Endothelial cell of umbilical vein (primary cell): ENCODE data around the gene METTL25. TPM values are rescaled to one million over a fixed set of nuclear protein-coding genes. Genes with fewer than 3 reads are reported as not detected.

ENCODE experiments used
- BruUV-seq: library from RNA; stranded (reverse); fragments of 400-500 nt; replicated peaks from 2 replicates; lab custom pipeline; 2021; lab: Mats Ljungman, UMichigan
- CTCF ChIA-PET: fragments of 300-600, 350-600 bp; sonication (Branson Sonifier 250); formaldehyde crosslinking; loops from one replicate; lab custom pipeline; 2021; ENCODE audit warnings: antibody characterized with exemption, inconsistent platforms; lab: Charles Lee
- POLR2A ChIA-PET: fragments of 300-600, 350-600 bp; sonication (Branson Sonifier 250); formaldehyde crosslinking; loops from one replicate; lab custom pipeline; 2021; ENCODE audit warnings: antibody characterized with exemption, inconsistent platforms; lab: Charles Lee
- DNase-seq: peaks from one replicate; pipeline ENCODE4 v3.0.0-alpha.2; 2011; ENCODE audit warnings: low read depth, low spot score
- FAIRE-seq: peaks from 2 replicates; lab custom pipeline; 2011; peaks lifted over from hg19 to GRCh38; lab: Jason Lieb, UNC
- H2AFZ ChIP-seq: 2 replicates; pipeline ENCODE4 v1.6.0; 2012; ENCODE audit warnings: low read depth, low read length, control low read depth, inconsistent platforms
- H3K27ac ChIP-seq: 2 replicates; pipeline ENCODE4 v1.5.1; 2011; ENCODE audit warnings: low read depth, mild to moderate bottlenecking, control low read depth, low read length, moderate library complexity; ENCODE audit not compliant: insufficient read depth
- H3K27me3 ChIP-seq, 2 experiments: 2 replicates each; pipeline versions ENCODE4 v1.6.0 to v1.6.1; 2011; ENCODE audit warnings: low read length in 2 of 2, mixed read lengths in 1 of 2; ENCODE audit not compliant: control insufficient read depth in 2 of 2, insufficient read depth in 2 of 2
- H3K36me3 ChIP-seq, 2 experiments: 2 replicates in 1 of 2; 3 replicates in 1 of 2; pipeline ENCODE4 v1.5.1; 2011; ENCODE audit warnings: low read length in 2 of 2, mild to moderate bottlenecking in 1 of 2, moderate library complexity in 1 of 2; ENCODE audit not compliant: control insufficient read depth in 2 of 2, insufficient read depth in 2 of 2; ENCODE audit errors: extremely low read depth in 1 of 2
- H3K4me1 ChIP-seq: 3 replicates; pipeline ENCODE4 v1.5.1; 2011; ENCODE audit warnings: mild to moderate bottlenecking, low read length; ENCODE audit not compliant: control insufficient read depth, insufficient read depth; ENCODE audit errors: extremely low read depth
- H3K4me2 ChIP-seq: 2 replicates; pipeline ENCODE4 v1.6.1; 2011; ENCODE audit warnings: low read length, control low read depth, mixed read lengths; ENCODE audit not compliant: insufficient read depth
- H3K4me3 ChIP-seq, 3 experiments: fragments of 200-600 bp in 1 of 3; sonication (generic), shearing (Covaris generic) in 1 of 3; replicated peaks in 1 of 3; 2 replicates each; pipeline ENCODE4 v1.5.1; 2011 to 2016; ENCODE audit warnings: control low read depth in 3 of 3, low read length in 3 of 3, mild to moderate bottlenecking in 2 of 3, inconsistent platforms in 1 of 3, low read depth in 1 of 3, moderate library complexity in 1 of 3; ENCODE audit not compliant: insufficient read depth in 1 of 3
- H3K79me2 ChIP-seq: 2 replicates; pipeline ENCODE4 v1.6.0; 2012; ENCODE audit warnings: low read length, inconsistent platforms; ENCODE audit not compliant: control insufficient read depth, insufficient read depth
- H3K9ac ChIP-seq: replicated peaks from 2 replicates; pipeline ENCODE3; 2011; ENCODE audit warnings: low read length, control low read depth; ENCODE audit not compliant: insufficient read depth; ENCODE audit errors: extremely low read depth
- H3K9me1 ChIP-seq: replicated peaks from 3 replicates; pipeline ENCODE4 v1.6.0; 2011; ENCODE audit warnings: mild to moderate bottlenecking, low read length; ENCODE audit not compliant: control insufficient read depth, insufficient read depth; ENCODE audit errors: extremely low read depth
- H3K9me3 ChIP-seq: replicated peaks from 2 replicates; pipeline ENCODE4 v1.5.1; 2012; ENCODE audit warnings: low read length, inconsistent platforms; ENCODE audit not compliant: control insufficient read depth, insufficient read depth
- H4K20me1 ChIP-seq: replicated peaks from 2 replicates; pipeline ENCODE3; 2011; ENCODE audit warnings: mild to moderate bottlenecking, low read length; ENCODE audit not compliant: control insufficient read depth, insufficient read depth; ENCODE audit errors: extremely low read depth
- EZH2 ChIP-seq: IDR thresholded peaks from 2 replicates; pipeline ENCODE4 v1.6.1; 2012; ENCODE audit warnings: borderline replicate concordance, low read depth, mild to moderate bottlenecking, moderate library complexity, low read length, inconsistent platforms; ENCODE audit not compliant: severe bottlenecking
- FOS ChIP-seq: IDR thresholded peaks from 2 replicates; pipeline ENCODE4 v1.6.1; 2011; ENCODE audit warnings: mild to moderate bottlenecking, low read length, moderate library complexity, borderline replicate concordance; ENCODE audit not compliant: insufficient read depth
- GATA2 ChIP-seq: IDR thresholded peaks from 2 replicates; pipeline ENCODE4 v1.7.0; 2011; ENCODE audit warnings: low read depth, mild to moderate bottlenecking, moderate library complexity, mixed read lengths, low read length; ENCODE audit not compliant: insufficient read length, insufficient read depth
- JUN ChIP-seq: IDR thresholded peaks from 2 replicates; pipeline ENCODE4 v1.6.1; 2011; ENCODE audit warnings: borderline replicate concordance, low read depth; ENCODE audit not compliant: insufficient read length, insufficient read depth
- MYC ChIP-seq: IDR thresholded peaks from one replicate; pipeline ENCODE4 v1.6.1; 2011; ENCODE audit warnings: mild to moderate bottlenecking, low read depth, low read length
- POLR2A ChIP-seq: IDR thresholded peaks from 2 replicates; pipeline ENCODE4 v1.6.1; 2012; ENCODE audit warnings: low read depth, mild to moderate bottlenecking, control low read depth, low read length
- POLR2AphosphoS5 ChIP-seq: IDR thresholded peaks from 2 replicates; pipeline ENCODE4 v1.6.1; 2012; ENCODE audit warnings: low read depth, mild to moderate bottlenecking, control low read depth, low read length, moderate library complexity; ENCODE audit not compliant: insufficient read depth
- dilution Hi-C: fragments of 300-500 bp; cut with MboI; formaldehyde crosslinking; loops from one replicate; pipeline ENCODE4 v1.15.0; 2019; ENCODE audit warnings: low sequenced_read_pairs; ENCODE audit not compliant: extremely low pct_ligation_motif_present
- intact Hi-C: fragments of 100-400 bp; cut with micrococcal nuclease; formaldehyde crosslinking; loops from one replicate; pipeline ENCODE4 v1.10.0; 2022
- polyA plus RNA-seq, 4 experiments: library from polyadenylated mRNA; depleted of rRNA in 3 of 4; stranded (reverse) in 3 of 4; unstranded in 1 of 4; fragments of >200 nt; gene quantifications; 2 replicates each; pipeline versions ENCODE4 v1.2.1 to v1.2.3, GENCODE V29; 2011 to 2012; ENCODE audit warnings: missing spikeins in 1 of 4
- total RNA-seq: library from RNA; stranded (reverse); gene quantifications from 2 replicates; pipeline ENCODE4 v1.2.3, GENCODE V29; 2021
- TF ChIP-seq, protein P1 (sequence below), 2 donors: IDR thresholded peaks; 1 replicate in 1 of 2; 2 replicates in 1 of 2; pipeline ENCODE4 v1.5.1; 2011; ENCODE audit warnings: low read length in 2 of 2, mild to moderate bottlenecking in 2 of 2, moderate library complexity in 2 of 2, control low read depth in 1 of 2, inconsistent platforms in 1 of 2, low read depth in 1 of 2; ENCODE audit not compliant: insufficient read depth in 1 of 2; ENCODE audit errors: extremely low read depth in 1 of 2
- TF ChIP-seq, protein P2 (sequence below): IDR thresholded peaks from 2 replicates; pipeline ENCODE4 v1.6.1; 2011; ENCODE audit not compliant: insufficient read depth, insufficient read length

Gene METTL25
- total and polyA plus RNA-seq, 2 donors (not counting 3 experiments of a cell fraction or from before 2014, with no cell fraction given): 6.5 to 8.5 TPM

DNA sequence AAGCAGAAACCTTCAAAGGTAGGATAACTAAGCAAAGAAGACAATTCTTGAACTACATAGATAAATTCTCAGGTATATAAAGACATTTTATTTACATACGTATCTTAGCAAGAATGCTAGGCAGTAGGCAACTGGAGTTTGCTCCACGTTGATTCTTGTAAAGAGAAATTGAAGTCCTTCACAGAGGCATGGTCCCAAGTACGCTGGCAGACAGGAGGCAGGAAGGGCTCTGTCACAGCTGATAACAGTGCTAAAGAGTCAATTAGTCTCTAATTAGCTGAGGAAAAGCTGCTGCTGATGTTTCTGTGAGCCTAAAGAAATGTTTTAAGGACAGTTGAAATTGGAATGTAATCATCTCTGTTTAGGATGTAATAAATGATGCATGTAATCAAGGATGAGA is 146.8 kb downstream of the METTL25 start:
- H3K9me3 ChIP-seq: no peaks in the 10 kb centered on the region
- no peaks in the 10 kb centered on the region for H3K79me2 ChIP-seq
- FAIRE-seq: no peak
- no peak overlapping the region for H3K9ac ChIP-seq
- H3K4me3 ChIP-seq: no peak overlapping the region
- H2AFZ ChIP-seq: peak overlapping the region; percentile 13
- intact Hi-C loops: no loop called here
- H3K27ac ChIP-seq: no peak overlapping the region
- dilution Hi-C loops: no loop called here
- no peak overlapping the region for H3K4me2 ChIP-seq
- POLR2A ChIA-PET: no interaction called here
- peaks cover 11% of the 10 kb centered on the region for H3K4me1 ChIP-seq
- no peaks in the 10 kb centered on the region for H3K9me1 ChIP-seq
- no TSS peak for BruUV-seq
- TF ChIP-seq POLR2AphosphoS5 (no peak), JUN (no peak), FOS (no peak), GATA2 (no peak), POLR2A (no peak), MYC (no peak), EZH2 (no peak)
- TF ChIP-seq, protein P1, sequence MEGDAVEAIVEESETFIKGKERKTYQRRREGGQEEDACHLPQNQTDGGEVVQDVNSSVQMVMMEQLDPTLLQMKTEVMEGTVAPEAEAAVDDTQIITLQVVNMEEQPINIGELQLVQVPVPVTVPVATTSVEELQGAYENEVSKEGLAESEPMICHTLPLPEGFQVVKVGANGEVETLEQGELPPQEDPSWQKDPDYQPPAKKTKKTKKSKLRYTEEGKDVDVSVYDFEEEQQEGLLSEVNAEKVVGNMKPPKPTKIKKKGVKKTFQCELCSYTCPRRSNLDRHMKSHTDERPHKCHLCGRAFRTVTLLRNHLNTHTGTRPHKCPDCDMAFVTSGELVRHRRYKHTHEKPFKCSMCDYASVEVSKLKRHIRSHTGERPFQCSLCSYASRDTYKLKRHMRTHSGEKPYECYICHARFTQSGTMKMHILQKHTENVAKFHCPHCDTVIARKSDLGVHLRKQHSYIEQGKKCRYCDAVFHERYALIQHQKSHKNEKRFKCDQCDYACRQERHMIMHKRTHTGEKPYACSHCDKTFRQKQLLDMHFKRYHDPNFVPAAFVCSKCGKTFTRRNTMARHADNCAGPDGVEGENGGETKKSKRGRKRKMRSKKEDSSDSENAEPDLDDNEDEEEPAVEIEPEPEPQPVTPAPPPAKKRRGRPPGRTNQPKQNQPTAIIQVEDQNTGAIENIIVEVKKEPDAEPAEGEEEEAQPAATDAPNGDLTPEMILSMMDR (IDR thresholded peaks at IDR 0.05; ENCODE audit: extremely low read depth in 1 of 2, insufficient read depth in 1 of 2, low read depth in 1 of 2, low read length in 2 of 2): no peak
- TF ChIP-seq, protein P2, sequence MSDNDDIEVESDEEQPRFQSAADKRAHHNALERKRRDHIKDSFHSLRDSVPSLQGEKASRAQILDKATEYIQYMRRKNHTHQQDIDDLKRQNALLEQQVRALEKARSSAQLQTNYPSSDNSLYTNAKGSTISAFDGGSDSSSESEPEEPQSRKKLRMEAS: no peak
- H4K20me1 ChIP-seq: no peaks in the 10 kb centered on the region
- CTCF ChIA-PET: interaction anchor here (1.5 to 2.2 kb wide), 2 partner anchors 11 to 14 kb away, joined by 4 to 5 read pairs; no protein-coding TSS in a partner anchor
- H3K27me3 ChIP-seq: no peaks in the 10 kb centered on the region
- no peaks in the 10 kb centered on the region for H3K36me3 ChIP-seq
- peak; percentile 34 for DNase-seq
